Measurements from ENCODE around the gene VWF.

Gene VWF

GRCh38 chr12:6097411-6097810, 27.1 kb downstream of the VWF start:
- TF ChIP-seq CTCF (IDR thresholded peaks at IDR 0.05): no peak

GRCh38 chr12:6096527-6096926, 27.9 kb downstream of the VWF start:
- TF ChIP-seq CTCF (IDR thresholded peaks at IDR 0.05): no peak

DNA sequence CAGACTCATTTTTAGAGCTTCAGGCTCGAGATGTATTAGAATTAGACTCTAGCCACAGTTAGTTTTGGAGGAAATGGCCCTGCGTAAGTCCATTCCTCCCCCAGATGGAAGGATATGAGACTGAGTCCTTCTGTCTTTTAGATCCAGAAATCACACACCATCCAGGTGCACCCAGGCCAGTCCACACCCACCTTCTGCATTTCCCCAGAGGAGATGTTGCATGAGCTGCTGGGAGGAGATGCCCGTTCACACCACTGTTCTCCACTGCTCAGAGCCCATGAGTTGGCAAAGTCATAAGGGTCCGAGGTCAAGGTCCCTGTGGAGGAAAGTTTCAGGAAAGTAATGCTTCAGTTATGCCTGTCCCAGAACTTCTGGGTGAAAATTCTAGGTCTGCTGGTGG, 29.2 kb downstream of the VWF start:
- no peak for TF ChIP-seq CTCF (IDR thresholded peaks at IDR 0.05)

GRCh38 chr12:6093764-6094163, 30.7 kb downstream of the VWF start:
- no peak for TF ChIP-seq CTCF (IDR thresholded peaks at IDR 0.05)

- TF ChIP-seq CTCF (IDR thresholded peaks at IDR 0.05): no peak
Measured at GRCh38 chr12:6092784-6093722, 31.4 kb downstream of the VWF start.

DNA sequence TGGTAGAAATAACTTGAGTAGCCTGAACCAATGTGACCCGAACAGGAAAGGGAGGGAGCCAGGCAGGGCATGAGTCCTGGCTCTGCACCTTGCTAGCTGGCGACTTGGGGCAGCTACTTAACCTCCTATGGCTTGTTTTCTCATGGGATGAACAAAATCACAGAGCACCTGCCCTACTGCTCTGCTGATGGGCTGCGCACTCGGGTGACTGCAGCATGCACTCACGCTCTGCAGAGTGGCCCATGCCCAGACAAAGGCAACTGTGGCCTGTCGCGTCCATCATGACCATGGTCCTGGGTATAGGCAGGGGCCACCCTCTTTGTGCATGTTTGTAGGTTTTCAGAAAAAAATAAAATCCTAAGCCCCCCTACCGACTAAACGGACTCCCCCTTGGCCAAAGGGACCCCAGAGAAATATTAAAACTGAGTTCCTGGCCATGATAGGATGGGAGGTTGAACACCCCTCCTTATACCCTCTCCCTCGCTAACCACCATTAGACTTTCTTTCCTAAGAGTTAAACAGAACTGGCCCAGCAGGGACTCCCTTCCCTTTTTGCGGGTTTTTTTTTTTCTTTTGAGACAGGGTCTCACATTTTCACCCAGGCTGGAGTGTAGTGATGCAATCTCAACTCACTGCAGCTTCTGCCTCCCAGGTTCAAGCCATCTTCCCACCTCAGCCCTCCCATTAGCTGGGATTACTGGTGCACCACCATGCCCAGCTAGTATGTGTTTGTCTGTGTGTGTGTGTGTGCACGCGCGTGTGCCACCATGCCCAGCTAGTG, 32.5 kb downstream of the VWF start:
- TF ChIP-seq CTCF (IDR thresholded peaks at IDR 0.05): no peak

DNA sequence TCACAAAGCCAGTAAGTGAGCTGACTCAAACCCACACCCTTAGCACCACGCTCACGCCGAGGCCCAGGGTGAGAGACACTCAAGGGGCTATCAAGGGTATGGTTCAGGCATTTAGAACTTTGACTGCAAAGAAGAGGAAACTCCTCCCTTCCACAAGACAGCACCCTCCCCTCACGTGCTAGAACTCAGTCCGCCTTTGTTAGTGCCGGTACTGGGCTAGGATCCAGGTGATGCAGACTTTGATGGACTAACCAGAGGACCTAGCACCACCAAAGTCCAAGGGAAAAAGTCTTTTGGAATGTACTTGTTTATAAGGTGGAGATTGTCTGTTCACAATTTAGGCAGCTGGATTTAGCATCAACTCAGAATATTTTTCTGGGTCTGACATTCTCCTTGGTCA, 33.7 kb downstream of the VWF start:
- no peak for TF ChIP-seq CTCF (IDR thresholded peaks at IDR 0.05)

All from LNCAP (cell line).